ENCODE results near the gene PTPRD.

The PTPRD gene

DNA sequence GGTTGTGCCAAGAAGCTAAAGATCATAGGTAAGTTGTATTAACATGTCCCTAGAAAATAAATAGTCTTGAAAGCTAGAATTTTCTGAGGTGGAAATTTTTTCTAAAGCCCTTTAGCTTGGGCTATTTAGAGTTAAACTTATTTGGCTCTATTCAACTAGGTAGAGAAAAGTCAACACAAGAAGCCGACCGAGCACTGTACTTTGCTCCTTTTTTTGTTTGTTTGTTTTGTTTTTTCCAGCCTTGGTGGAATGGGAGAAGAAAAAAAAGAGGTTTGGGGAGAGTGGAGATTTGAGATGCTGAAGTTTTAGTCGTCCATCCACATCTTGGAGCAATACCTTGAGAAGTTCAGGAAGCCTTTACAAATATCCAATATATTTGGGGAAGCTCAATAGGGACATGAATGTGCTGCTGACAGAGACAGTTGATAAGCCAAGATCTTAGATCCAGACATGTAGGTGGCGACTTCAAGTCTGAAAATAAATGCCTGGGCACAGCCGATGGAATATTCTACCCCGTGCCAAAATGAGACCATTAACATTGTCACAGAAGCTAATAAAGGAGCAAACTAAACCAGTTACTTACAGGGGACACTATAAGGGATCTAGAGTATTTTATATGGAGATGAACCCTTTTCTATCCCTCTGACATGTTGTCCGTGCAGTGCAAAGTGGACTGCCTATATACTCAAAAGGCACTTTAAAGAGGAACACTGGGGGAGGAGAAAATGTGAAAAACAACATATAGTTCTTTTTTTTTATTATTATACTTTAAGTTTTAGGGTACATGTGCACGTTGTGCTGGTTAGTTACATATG is 466.1 kb downstream of the PTPRD start:
- DNase-seq, result no peak

DNA sequence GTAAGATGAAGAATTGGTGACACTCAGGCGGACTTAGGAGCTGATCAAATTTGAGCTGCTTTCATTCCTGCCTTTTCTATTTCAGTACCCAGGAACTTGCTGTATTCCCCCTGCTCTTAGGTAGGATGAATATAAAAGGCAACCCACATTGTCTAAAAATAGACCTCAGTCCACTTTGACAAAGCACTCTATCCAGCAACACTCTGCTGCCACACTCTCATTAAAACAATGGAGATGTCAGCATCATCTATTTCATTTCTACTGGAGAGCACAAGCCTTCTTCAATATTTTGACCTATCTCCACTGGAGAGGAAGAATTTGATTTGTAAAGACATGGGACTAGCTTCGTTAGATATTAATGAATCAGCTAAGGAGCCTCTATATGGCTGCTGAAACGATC is 468.4 kb downstream of the PTPRD start:
- DNase-seq, result no peak

DNA sequence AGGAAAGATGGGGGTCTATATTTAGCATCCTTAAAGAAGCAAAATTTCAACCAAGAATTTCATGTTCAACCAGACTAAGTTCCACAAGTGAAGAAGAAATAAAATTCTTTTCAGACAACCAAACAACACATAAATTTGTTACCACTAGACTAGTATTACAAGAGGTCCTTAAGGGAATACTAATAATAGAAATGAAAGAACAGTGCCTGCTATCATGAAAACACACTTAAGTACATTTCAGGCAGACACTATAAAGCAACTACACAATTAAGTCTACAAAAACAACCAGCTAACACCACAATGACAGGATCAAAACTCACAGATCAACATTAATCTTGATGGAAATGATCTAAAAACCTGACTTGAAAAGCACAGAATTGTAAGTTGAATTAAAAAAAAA is 477.2 kb downstream of the PTPRD start:
- no peak for DNase-seq

- no peak for DNase-seq
Observed at GRCh38 chr9:10134266-10134665, 478.5 kb downstream of the PTPRD start.

DNA sequence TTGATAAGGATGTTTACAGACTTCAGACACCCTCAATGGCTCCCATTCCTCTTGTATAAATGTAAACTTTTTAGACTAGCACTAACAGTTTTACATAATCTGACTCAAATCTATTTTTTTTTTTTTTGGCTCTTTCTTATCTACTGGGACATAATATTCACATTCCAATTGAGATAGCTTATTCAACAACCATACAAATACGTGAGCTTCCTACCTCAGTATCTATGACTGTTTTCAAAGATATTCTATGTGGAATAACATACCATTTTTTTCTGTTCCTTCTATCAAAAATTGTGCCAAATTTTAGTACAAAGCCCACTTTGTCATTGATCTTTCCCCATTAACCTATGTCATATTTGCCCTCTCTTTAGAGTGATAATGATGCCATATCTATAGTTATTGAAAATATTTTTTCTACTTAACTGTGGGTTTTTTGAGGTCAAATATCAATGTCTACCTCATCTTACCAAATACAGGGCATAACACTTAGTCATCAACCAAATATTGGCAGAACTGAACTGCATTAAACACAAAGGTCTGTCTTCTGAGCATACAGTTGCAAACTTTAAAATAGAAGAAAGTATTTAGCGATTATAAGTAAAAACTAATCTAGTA is 482.6 kb downstream of the PTPRD start:
- DNase-seq, result no peak

GRCh38 chr9:10127867-10128266 is 484.9 kb downstream of the PTPRD start:
- DNase-seq, result no peak

DNA sequence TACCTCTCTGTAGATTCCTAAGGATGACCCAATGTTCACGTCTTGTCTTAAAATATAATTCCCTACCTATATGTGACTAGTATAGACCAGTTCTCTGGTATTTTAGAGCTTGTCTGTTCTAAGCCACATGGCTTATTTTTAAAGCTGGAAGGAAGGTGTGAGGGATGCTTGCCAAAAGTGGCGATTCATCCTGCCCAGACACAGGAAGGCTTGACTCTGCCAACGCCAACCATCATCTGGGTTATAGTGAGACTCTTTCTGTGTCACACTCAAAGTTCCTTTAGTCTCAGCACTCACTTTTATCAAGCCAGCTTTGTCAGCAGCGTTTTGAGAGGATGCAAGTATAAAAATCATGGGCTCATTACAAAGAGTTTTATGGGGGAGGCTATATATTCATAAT is 500.0 kb downstream of the PTPRD start:
- DNase-seq, result no peak

DNA sequence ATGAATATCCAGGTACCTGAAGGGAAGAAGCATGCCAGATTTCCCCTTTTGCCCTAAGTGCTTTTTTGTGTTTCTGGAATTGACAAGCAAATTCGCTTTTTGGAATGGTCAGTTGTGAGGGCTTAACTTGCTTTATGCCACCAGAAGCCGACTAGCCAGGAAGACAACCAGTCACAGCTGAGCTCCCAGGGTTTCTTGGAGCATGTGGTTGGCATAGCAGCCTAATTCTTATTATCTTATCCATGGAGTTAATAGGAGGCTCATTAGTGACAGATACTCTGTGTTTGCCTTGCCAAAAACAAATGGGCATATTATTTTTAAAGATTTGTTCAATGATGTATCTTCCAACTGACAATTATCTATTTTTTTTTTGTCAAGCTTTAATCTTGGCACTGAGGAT is 500.7 kb downstream of the PTPRD start:
- DNase-seq, result no peak

GRCh38 chr9:10108815-10109214 is 504.0 kb downstream of the PTPRD start:
- DNase-seq, result no peak

DNA sequence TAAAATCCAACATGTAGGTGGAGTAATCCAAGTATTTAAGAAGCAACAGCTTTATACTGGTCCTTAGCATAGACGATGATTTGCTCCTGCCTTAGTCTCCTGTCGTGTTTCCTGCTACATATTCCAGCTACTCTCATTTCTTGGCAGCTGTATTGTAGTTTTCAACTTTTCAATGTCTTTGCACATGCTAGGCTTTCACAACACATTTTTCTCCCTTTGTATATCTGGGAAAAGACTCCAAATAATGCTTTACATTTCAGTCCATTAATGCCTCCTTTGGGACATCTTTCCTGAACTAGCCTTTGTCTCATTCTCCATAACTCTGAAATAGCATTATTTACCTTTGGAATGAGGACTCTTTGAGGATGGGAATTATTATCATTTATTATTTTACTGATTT is 508.0 kb downstream of the PTPRD start:
- DNase-seq, result no peak

GRCh38 chr9:10095208-10095607 is 517.6 kb downstream of the PTPRD start:
- DNase-seq, result no peak

GRCh38 chr9:10094563-10094962 is 518.2 kb downstream of the PTPRD start:
- DNase-seq, result no peak

- no peak for DNase-seq
Observed at GRCh38 chr9:10080012-10080411, 532.8 kb downstream of the PTPRD start.

DNA sequence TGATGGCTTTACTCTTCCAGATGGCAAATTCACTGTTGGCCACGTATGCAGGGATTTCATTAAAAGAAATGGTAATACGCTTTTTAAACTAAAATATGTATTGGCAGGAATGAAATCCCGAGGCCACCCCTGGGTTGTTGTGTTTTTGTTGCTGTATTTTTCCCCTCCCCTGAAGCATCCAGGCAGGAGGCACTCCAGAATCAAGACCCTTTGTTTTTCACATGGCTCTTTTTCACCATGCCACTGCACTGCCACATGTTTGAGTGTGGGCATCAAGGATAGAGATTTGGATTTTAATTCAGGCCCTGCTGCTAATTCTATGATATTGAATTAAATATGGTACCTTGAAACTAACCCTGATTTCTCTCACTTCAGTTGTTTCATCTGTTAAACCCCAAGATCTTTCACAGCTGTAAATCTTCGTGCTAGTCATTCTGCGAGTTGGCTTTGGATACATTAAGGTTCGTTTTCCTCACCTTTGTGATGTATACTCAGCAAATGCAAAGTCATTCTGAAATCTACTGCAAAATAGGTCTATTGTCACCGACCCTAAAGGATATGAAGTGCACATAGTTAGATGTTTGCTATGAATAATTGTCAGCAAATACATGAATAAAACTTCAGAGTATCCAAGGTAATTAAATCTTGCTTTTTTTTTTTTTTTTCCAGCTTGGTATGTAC is 533.4 kb downstream of the PTPRD start:
- DNase-seq, result no peak

GRCh38 chr9:10071579-10071978 is 541.2 kb downstream of the PTPRD start:
- no peak for DNase-seq

DNA sequence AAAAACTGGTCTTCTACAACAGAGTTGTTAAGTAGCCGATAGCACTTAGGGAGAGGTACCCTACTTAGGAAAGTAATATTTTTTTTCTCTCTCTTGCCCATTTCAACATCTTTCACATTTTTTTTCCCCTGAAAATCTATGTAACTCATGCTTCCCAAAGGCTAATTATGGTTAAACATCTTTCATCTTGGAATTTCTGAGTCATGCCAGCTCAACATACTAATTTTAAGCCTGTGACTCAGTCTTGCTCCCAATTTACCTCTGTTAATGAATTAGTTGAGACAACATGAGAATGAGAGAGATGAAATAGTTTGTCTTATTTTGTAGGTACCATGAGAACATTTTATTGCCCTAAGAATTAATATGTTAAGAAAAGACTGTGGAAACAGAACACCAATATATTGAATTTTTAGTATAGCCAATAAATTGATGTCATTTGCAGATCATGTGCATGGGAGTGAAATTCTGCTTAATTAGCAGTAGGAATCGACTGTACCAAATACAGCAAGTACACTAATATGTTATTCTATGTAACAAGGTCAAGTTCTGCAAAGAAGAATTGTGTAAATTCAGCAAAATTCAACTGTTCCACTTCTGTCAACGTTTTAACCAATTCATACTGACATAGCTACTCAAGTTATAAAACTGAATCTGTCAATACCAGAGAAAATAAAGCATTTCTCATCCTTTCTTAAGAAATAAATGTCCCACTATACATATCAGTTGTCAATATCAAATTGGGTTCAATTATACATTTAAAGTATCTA is 550.0 kb downstream of the PTPRD start:
- no peak for DNase-seq

DNA sequence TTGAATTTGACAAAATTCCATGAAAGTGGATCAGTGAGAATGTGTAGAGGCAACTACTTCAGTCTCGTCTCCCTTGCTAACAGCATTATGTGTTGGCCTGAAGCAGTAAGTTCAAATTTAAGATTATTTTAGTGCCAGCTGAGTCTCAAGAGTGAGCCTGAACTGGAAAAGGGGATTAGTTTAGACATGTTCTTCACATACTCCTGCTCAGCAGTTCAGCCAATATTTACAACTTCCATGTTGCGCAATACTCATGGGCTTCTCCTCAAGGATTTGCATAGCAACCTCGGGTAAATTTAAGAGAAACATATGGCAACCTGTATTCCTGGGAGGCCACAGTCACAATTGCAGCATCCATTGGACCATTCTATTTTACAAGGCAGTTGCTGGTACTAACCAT is 553.8 kb downstream of the PTPRD start:
- DNase-seq, result no peak

GRCh38 chr9:10055886-10056395 is 556.9 kb downstream of the PTPRD start:
- no peak for DNase-seq

- DNase-seq, result no peak
Observed at GRCh38 chr9:10054456-10054855, 558.3 kb downstream of the PTPRD start.

GRCh38 chr9:10052916-10053315 is 559.9 kb downstream of the PTPRD start:
- DNase-seq, result no peak

GRCh38 chr9:10052181-10052580 is 560.6 kb downstream of the PTPRD start:
- no peak for DNase-seq

DNA sequence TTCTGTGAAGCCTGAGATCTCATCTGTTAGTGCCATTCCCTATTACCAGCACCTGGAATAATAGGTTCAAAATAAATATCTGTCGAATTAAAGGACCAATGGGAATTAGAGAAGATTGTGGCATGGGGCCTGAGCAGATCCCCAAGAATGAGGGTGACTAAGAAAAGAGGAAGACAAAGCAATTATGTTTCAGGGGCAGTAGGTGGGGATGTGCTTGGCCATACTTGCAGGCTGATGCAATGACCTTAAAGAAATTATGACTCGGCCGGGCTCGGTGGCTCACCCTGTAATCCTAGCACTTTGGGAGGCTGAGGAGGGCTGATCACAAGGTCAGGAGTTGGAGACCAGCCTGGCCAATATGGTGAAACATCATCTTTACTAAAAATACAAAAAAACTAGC is 562.8 kb downstream of the PTPRD start:
- DNase-seq, result no peak

DNA sequence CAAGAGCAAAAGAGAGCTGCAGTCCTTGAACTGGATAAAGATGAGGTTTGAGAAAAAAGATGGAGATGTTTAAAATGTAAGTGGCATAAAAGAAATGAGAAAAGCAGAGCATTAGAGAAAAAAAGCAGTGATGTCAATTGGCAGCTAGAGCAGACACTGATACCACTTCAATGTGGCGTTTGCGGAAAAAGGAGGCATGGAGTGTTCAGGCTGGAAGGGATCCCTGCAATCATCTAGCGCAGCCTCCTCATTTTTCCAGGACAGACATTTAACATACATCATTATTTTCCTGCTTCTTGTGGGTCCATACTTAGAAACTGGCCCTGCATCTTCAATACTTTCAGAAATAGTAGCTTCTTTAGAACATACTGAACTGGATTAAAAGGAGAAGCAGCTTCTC is 563.8 kb downstream of the PTPRD start:
- DNase-seq, result no peak
